Progenitor cell of endocrine pancreas (in vitro differentiated cells): ENCODE data around the gene RALGAPA1. TPM values are rescaled to one million over a fixed set of nuclear protein-coding genes. Genes with fewer than 3 reads are reported as not detected.
"Not testable (repeated sequence)": the region's sequence is repeated elsewhere in the genome, so short reads cannot be mapped to it uniquely, and the experiment has no call there.

ENCODE experiments used
- DNase-seq: peaks from one replicate; pipeline ENCODE4 v3.0.0; 2021; ENCODE audit warnings: low spot score; ENCODE audit not compliant: unreplicated experiment
- H3K27ac Mint-ChIP-seq: 2 replicates; pipeline ENCODE4 v1.8.0; 2021; ENCODE audit warnings: mild to moderate bottlenecking, moderate library complexity, mixed read lengths
- H3K27me3 Mint-ChIP-seq: 2 replicates; pipeline ENCODE4 v1.8.0; 2021; ENCODE audit warnings: mixed read lengths
- H3K36me3 Mint-ChIP-seq: 2 replicates; pipeline ENCODE4 v1.8.0; 2022; ENCODE audit warnings: mixed read lengths; ENCODE audit not compliant: insufficient read depth
- H3K4me1 Mint-ChIP-seq: 2 replicates; pipeline ENCODE4 v1.8.0; 2021; ENCODE audit warnings: low read depth, mixed read lengths
- H3K4me3 Mint-ChIP-seq: 2 replicates; pipeline ENCODE4 v1.8.0; 2021; ENCODE audit warnings: low read depth, mild to moderate bottlenecking, moderate library complexity, mixed read lengths
- H3K9me3 Mint-ChIP-seq: 2 replicates; pipeline ENCODE4 v1.8.0; 2021; ENCODE audit warnings: low read depth, mixed read lengths
- total RNA-seq: library from RNA; stranded (reverse); gene quantifications from 2 replicates; pipeline ENCODE4 v1.2.1, GENCODE V29; 2021
- TF ChIP-seq, protein P1 (sequence below): fragments of 200-600 bp; sonication (generic); IDR thresholded peaks from one replicate; pipeline ENCODE4 v1.5.0; 2021; ENCODE audit warnings: antibody characterized with exemption, mild to moderate bottlenecking; ENCODE audit not compliant: unreplicated experiment

Gene RALGAPA1
- total RNA-seq, 1 donor from 2014 or later: 58.7 TPM

DNA sequence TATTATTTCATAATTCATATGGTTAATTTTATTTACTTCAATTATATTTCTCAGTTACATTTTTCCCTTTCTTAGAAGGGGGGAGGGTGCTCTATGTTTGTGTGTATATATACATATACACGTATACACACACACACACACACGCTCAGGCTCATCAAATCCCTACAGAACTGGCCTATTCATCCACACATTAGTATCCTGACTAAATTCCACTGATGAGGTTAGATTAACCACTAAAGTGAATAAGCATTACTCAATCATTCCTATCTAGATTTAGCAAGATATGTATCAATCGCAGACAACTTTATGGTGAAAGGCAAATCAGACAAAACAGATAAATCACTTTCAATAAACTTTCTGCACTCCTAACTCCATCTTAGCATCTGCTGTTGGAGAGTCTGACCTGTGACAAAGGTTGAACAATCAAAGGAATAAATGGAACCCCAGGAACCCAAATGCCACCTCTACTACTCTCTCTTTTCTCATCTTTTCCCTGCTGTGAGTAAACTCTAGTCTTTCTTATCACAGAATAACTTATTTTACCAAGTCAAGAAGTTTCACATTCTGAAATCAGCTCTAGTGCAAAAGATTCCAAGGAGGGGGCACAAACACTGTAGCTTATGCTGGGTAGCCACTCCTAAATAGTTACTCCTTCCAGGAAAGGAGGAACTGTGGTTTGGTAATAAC is 67.6 kb downstream of the RALGAPA1 start:
- H3K36me3 Mint-ChIP-seq: peaks cover 8% of the 10 kb centered on the region
- DNase-seq: no peak
- no peak overlapping the region for H3K27ac Mint-ChIP-seq
- no peaks in the 10 kb centered on the region for H3K27me3 Mint-ChIP-seq
- H3K4me1 Mint-ChIP-seq: no peaks in the 10 kb centered on the region
- H3K4me3 Mint-ChIP-seq: no peak overlapping the region
- TF ChIP-seq, protein P1, sequence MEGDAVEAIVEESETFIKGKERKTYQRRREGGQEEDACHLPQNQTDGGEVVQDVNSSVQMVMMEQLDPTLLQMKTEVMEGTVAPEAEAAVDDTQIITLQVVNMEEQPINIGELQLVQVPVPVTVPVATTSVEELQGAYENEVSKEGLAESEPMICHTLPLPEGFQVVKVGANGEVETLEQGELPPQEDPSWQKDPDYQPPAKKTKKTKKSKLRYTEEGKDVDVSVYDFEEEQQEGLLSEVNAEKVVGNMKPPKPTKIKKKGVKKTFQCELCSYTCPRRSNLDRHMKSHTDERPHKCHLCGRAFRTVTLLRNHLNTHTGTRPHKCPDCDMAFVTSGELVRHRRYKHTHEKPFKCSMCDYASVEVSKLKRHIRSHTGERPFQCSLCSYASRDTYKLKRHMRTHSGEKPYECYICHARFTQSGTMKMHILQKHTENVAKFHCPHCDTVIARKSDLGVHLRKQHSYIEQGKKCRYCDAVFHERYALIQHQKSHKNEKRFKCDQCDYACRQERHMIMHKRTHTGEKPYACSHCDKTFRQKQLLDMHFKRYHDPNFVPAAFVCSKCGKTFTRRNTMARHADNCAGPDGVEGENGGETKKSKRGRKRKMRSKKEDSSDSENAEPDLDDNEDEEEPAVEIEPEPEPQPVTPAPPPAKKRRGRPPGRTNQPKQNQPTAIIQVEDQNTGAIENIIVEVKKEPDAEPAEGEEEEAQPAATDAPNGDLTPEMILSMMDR: no peak
- H3K9me3 Mint-ChIP-seq: no peaks in the 10 kb centered on the region

GRCh38 chr14:35740215-35740614 is 68.9 kb downstream of the RALGAPA1 start:
- H3K27ac Mint-ChIP-seq: no peak overlapping the region
- TF ChIP-seq, protein P1: no peak
- no peak overlapping the region for H3K4me3 Mint-ChIP-seq
- H3K36me3 Mint-ChIP-seq: peaks cover 12% of the 10 kb centered on the region
- DNase-seq: no peak
- peaks cover 2% of the 10 kb centered on the region for H3K9me3 Mint-ChIP-seq
- H3K4me1 Mint-ChIP-seq: no peaks in the 10 kb centered on the region
- H3K27me3 Mint-ChIP-seq: no peaks in the 10 kb centered on the region

DNA sequence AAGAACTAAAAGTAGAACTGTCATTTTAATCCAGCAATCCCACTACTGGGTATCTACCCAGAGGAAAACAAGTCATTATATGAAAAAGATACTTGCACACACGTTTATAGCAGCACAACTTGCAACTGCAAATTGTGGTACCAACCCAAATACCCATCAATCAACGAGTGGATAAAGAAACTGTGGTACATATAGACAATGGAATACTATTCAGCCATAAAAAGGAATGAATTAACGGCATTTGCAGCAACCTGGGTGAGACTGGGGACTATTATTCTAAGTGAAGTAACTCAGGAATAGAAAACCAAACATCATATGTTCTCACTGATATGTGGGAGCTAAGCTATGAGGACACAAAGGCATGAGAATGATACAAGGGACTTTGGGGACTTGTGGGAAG is 73.9 kb downstream of the RALGAPA1 start:
- peaks cover 27% of the 10 kb centered on the region for H3K9me3 Mint-ChIP-seq
- DNase-seq, H3K27me3 Mint-ChIP-seq, H3K4me3 Mint-ChIP-seq, H3K27ac Mint-ChIP-seq, H3K4me1 Mint-ChIP-seq: not testable (repeated sequence)
- peaks cover 44% of the 10 kb centered on the region for H3K36me3 Mint-ChIP-seq

DNA sequence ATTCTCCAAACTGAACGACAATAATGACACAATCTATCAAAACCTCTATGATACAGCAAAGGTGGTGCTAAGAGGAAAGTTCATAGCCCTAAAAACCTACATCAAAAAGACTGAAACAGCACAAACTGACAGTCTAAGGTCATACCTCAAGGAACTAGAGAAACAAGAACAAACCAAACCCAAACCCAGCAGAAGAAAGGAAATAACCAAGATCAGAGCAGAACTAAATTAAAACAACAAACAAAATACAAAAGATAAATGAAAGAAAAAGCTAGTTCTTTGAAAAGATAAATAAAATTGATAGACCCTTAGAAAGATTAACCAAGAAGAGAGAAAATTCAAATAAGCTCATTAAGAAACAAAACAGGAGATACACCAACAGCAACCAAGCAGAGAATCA is 75.6 kb downstream of the RALGAPA1 start:
- Mint-ChIP-seq H3K9me3 (peaks cover 27% of the 10 kb centered on the region), H3K36me3 (peaks cover 44% of the 10 kb centered on the region)
- not testable (repeated sequence) for H3K27me3 Mint-ChIP-seq, H3K27ac Mint-ChIP-seq, H3K4me1 Mint-ChIP-seq, H3K4me3 Mint-ChIP-seq, DNase-seq

GRCh38 chr14:35730871-35731270 is 78.2 kb downstream of the RALGAPA1 start:
- peak overlapping the region; percentile 76 for H3K27ac Mint-ChIP-seq
- TF ChIP-seq, protein P1: no peak
- no peaks in the 10 kb centered on the region for H3K4me1 Mint-ChIP-seq
- H3K27me3 Mint-ChIP-seq: no peaks in the 10 kb centered on the region
- no peak overlapping the region for H3K4me3 Mint-ChIP-seq
- peaks cover 27% of the 10 kb centered on the region for H3K9me3 Mint-ChIP-seq
- peaks cover 42% of the 10 kb centered on the region for H3K36me3 Mint-ChIP-seq
- no peak for DNase-seq

DNA sequence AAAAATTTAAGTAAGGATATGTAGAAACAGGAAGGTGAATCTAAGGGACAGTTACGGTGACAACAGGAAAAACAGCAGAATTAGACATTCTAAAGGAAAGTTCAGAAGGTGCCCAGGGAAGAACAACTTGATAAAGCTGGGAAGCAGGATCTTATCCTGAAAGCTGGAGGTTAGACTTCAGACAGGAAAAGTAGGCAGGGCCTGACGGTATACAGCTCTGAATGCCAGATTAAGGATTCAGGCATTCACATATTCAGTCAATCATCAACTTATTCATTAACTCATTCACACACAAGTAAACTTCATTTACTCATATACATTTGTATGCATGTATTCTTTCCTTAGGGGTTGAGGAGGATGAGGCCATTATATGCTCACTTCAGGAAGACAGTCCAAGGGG is 81.3 kb downstream of the RALGAPA1 start:
- H3K4me3 Mint-ChIP-seq: no peak overlapping the region
- H3K4me1 Mint-ChIP-seq: no peaks in the 10 kb centered on the region
- TF ChIP-seq, protein P1: no peak
- no peak for DNase-seq
- no peak overlapping the region for H3K27ac Mint-ChIP-seq
- peaks cover 16% of the 10 kb centered on the region for H3K36me3 Mint-ChIP-seq
- H3K9me3 Mint-ChIP-seq: peaks cover 8% of the 10 kb centered on the region
- no peaks in the 10 kb centered on the region for H3K27me3 Mint-ChIP-seq
